Liver (tissue), 9 donors: Measurements from ENCODE around the gene SEC31A. TPM values are rescaled to one million over a fixed set of nuclear protein-coding genes. Genes with fewer than 3 reads are reported as not detected.
A peak's percentile ranks its signal among the peaks of the same experiment; 100 is the strongest.

Source experiments
- DNase-seq: peaks from one replicate; pipeline ENCODE4 v3.0.0-alpha.2; 2017; ENCODE audit warnings: low spot score
- H3K27ac ChIP-seq, 2 donors: one replicate each; pipeline ENCODE4 v1.7.0; 2013; ENCODE audit warnings: inconsistent platforms in 2 of 2, low read length in 2 of 2, control low read depth in 1 of 2, low read depth in 1 of 2, mild to moderate bottlenecking in 1 of 2
- H3K27me3 ChIP-seq, 4 donors: one replicate each; pipeline versions ENCODE4 v1.6.1 to v1.7.0; 2013; ENCODE audit warnings: low read length in 3 of 4, inconsistent platforms in 1 of 4, mild to moderate bottlenecking in 1 of 4, moderate library complexity in 1 of 4; ENCODE audit not compliant: control insufficient read depth in 4 of 4, insufficient read depth in 4 of 4
- H3K36me3 ChIP-seq, 4 donors: one replicate each; pipeline versions ENCODE4 v1.6.1 to v1.7.0; 2013; ENCODE audit warnings: low read length in 3 of 4, mild to moderate bottlenecking in 3 of 4, low read depth in 1 of 4, moderate library complexity in 1 of 4; ENCODE audit not compliant: control insufficient read depth in 4 of 4, insufficient read depth in 3 of 4
- H3K4me1 ChIP-seq, 4 donors: one replicate each; pipeline versions ENCODE4 v1.6.1 to v1.7.0; 2013; ENCODE audit warnings: low read length in 3 of 4, mild to moderate bottlenecking in 3 of 4, moderate library complexity in 1 of 4; ENCODE audit not compliant: control insufficient read depth in 4 of 4, insufficient read depth in 4 of 4
- H3K4me3 ChIP-seq, 3 donors: one replicate each; pipeline versions ENCODE4 v1.6.1 to v1.7.0; 2013; ENCODE audit warnings: low read length in 3 of 3, control low read depth in 1 of 3, low read depth in 1 of 3, mild to moderate bottlenecking in 1 of 3
- H3K9ac ChIP-seq, 2 donors: one replicate each; pipeline ENCODE4 v1.7.0; 2013; ENCODE audit warnings: low read length in 2 of 2, mild to moderate bottlenecking in 2 of 2, moderate library complexity in 2 of 2, control low read depth in 1 of 2, low read depth in 1 of 2
- H3K9me3 ChIP-seq, 4 donors: one replicate each; pipeline versions ENCODE4 v1.6.1 to v1.7.0; 2013; ENCODE audit warnings: low read length in 3 of 4; ENCODE audit not compliant: control insufficient read depth in 4 of 4
- EGR1 ChIP-seq, 2 donors: IDR thresholded peaks; 2 replicates each; pipeline ENCODE4 v1.6.1; 2016 to 2018; ENCODE audit warnings: antibody characterized with exemption in 2 of 2, low read depth in 2 of 2
- FOXA1 ChIP-seq: IDR thresholded peaks from 2 replicates; pipeline ENCODE4 v1.6.1; 2016; ENCODE audit warnings: antibody characterized with exemption
- FOXA2 ChIP-seq: IDR thresholded peaks from 2 replicates; pipeline ENCODE4 v1.6.1; 2016; ENCODE audit warnings: antibody characterized with exemption
- GABPA ChIP-seq, 2 donors: IDR thresholded peaks in 1 of 2; conservative IDR thresholded peaks in 1 of 2; 2 replicates each; pipeline ENCODE4 v1.6.1; 2016; ENCODE audit warnings: antibody characterized with exemption in 2 of 2, mild to moderate bottlenecking in 1 of 2, moderate library complexity in 1 of 2
- HNF4A ChIP-seq, 2 donors: conservative IDR thresholded peaks; 2 replicates each; pipeline ENCODE4 v1.6.1; 2016; ENCODE audit warnings: antibody characterized with exemption in 2 of 2, mild to moderate bottlenecking in 2 of 2
- HNF4G ChIP-seq: IDR thresholded peaks from 2 replicates; pipeline ENCODE4 v1.6.1; 2016; ENCODE audit warnings: antibody characterized with exemption
- JUND ChIP-seq, 2 donors: IDR thresholded peaks; 2 replicates each; pipeline ENCODE4 v1.6.1; 2016; ENCODE audit warnings: antibody characterized with exemption in 2 of 2
- MAX ChIP-seq: IDR thresholded peaks from 2 replicates; pipeline ENCODE4 v1.6.1; 2016; ENCODE audit warnings: antibody characterized with exemption
- NR2F2 ChIP-seq: IDR thresholded peaks from 2 replicates; pipeline ENCODE4 v1.6.1; 2016; ENCODE audit warnings: antibody characterized with exemption
- RAD21 ChIP-seq, 2 donors: IDR thresholded peaks; 2 replicates each; pipeline ENCODE4 v1.6.1; 2016; ENCODE audit warnings: antibody characterized with exemption in 2 of 2, mild to moderate bottlenecking in 2 of 2
- REST ChIP-seq: IDR thresholded peaks from 2 replicates; pipeline ENCODE4 v1.6.1; 2016; ENCODE audit warnings: antibody characterized with exemption, mild to moderate bottlenecking
- RXRA ChIP-seq, 2 donors: IDR thresholded peaks; 2 replicates each; pipeline ENCODE4 v1.6.1; 2017 to 2018; ENCODE audit warnings: antibody characterized with exemption in 2 of 2, mild to moderate bottlenecking in 1 of 2
- SP1 ChIP-seq: IDR thresholded peaks from 2 replicates; pipeline ENCODE4 v1.6.1; 2018; ENCODE audit warnings: antibody characterized with exemption, mild to moderate bottlenecking
- TAF1 ChIP-seq: conservative IDR thresholded peaks from 2 replicates; pipeline ENCODE4 v1.6.1; 2016; ENCODE audit warnings: antibody characterized with exemption, mild to moderate bottlenecking
- YY1 ChIP-seq: IDR thresholded peaks from 2 replicates; pipeline ENCODE4 v1.6.1; 2016; ENCODE audit warnings: antibody characterized with exemption, mild to moderate bottlenecking
- WGBS: extraction: QIAGEN DNeasy Blood & Tissue Kit; methylation state at CpG from one replicate; pipeline ENCODE4 v1.1.7; 2013; 5-methylcytosine and 5-hydroxymethylcytosine counted together
- polyA plus RNA-seq, 2 donors: library from polyadenylated mRNA; stranded (reverse) in 1 of 2; unstranded in 1 of 2; fragments of 200-250 nt in 1 of 2; fragments of >200 nt in 1 of 2; fragmentation: Nextera tagmentation in 1 of 2; extraction: Ambion mirVana in 1 of 2; gene quantifications; one replicate each; pipeline versions ENCODE4 v1.2.1 to v1.2.3, GENCODE V29; 2013 to 2015
- total RNA-seq, 2 donors: library from RNA; depleted of rRNA; stranded (reverse); fragments of >200 nt; gene quantifications; one replicate each; pipeline ENCODE4 v1.2.3, GENCODE V29; 2014
- TF ChIP-seq, protein P1 (sequence below): fragments of 150-350 bp; IDR thresholded peaks from 2 replicates; pipeline ENCODE4 v1.5.1; 2017; ENCODE audit warnings: improper control_type of control experiment, low read depth, low read length; ENCODE audit not compliant: missing input control
- TF ChIP-seq, protein P2 (sequence below): IDR thresholded peaks from 2 replicates; pipeline ENCODE4 v1.6.1; 2016; ENCODE audit warnings: antibody characterized with exemption
- TF ChIP-seq, protein P3 (sequence below): IDR thresholded peaks from 2 replicates; pipeline ENCODE4 v1.6.1; 2016; ENCODE audit warnings: antibody characterized with exemption
- donor health status: healthy.
- donor health status: healthy.
- donor health status: healthy.
- donor health status: healthy.
- donor health status: healthy.

The SEC31A gene, protein sequence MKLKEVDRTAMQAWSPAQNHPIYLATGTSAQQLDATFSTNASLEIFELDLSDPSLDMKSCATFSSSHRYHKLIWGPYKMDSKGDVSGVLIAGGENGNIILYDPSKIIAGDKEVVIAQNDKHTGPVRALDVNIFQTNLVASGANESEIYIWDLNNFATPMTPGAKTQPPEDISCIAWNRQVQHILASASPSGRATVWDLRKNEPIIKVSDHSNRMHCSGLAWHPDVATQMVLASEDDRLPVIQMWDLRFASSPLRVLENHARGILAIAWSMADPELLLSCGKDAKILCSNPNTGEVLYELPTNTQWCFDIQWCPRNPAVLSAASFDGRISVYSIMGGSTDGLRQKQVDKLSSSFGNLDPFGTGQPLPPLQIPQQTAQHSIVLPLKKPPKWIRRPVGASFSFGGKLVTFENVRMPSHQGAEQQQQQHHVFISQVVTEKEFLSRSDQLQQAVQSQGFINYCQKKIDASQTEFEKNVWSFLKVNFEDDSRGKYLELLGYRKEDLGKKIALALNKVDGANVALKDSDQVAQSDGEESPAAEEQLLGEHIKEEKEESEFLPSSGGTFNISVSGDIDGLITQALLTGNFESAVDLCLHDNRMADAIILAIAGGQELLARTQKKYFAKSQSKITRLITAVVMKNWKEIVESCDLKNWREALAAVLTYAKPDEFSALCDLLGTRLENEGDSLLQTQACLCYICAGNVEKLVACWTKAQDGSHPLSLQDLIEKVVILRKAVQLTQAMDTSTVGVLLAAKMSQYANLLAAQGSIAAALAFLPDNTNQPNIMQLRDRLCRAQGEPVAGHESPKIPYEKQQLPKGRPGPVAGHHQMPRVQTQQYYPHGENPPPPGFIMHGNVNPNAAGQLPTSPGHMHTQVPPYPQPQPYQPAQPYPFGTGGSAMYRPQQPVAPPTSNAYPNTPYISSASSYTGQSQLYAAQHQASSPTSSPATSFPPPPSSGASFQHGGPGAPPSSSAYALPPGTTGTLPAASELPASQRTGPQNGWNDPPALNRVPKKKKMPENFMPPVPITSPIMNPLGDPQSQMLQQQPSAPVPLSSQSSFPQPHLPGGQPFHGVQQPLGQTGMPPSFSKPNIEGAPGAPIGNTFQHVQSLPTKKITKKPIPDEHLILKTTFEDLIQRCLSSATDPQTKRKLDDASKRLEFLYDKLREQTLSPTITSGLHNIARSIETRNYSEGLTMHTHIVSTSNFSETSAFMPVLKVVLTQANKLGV
- total RNA-seq (100 to 1,000 TPM in 1 of 2 donors, 10 to 100 TPM in 1; 79.9 to 204 TPM), polyA plus RNA-seq (10 to 100 TPM; 87.9 to 89.9 TPM)

GRCh38 chr4:82890901-82891706 is at the start of gene SEC31A:
Gene SEC31A (minus strand): TSS chr4:82891153. CDS start chr4:82881936, 9,217 bp downstream.
- WGBS = under 1% methylated on average over 71 of the region's 71 CpGs
- peaks cover 0 to 10% (median 7%) of the 10 kb centered on the region in 4 donors for H3K36me3 ChIP-seq
- peak in 1 of 2 donors; percentile 33 for TF ChIP-seq RXRA (IDR thresholded peaks at IDR 0.05)
- no peak for TF ChIP-seq FOXA2
- peak; percentile 82 for TF ChIP-seq REST
- no peak for TF ChIP-seq HNF4G
- peak in 1 of 2 donors; percentile 6 for TF ChIP-seq JUND (IDR thresholded peaks at IDR 0.05)
- peak; percentile 51 for TF ChIP-seq FOXA1
- TF ChIP-seq, protein P1, sequence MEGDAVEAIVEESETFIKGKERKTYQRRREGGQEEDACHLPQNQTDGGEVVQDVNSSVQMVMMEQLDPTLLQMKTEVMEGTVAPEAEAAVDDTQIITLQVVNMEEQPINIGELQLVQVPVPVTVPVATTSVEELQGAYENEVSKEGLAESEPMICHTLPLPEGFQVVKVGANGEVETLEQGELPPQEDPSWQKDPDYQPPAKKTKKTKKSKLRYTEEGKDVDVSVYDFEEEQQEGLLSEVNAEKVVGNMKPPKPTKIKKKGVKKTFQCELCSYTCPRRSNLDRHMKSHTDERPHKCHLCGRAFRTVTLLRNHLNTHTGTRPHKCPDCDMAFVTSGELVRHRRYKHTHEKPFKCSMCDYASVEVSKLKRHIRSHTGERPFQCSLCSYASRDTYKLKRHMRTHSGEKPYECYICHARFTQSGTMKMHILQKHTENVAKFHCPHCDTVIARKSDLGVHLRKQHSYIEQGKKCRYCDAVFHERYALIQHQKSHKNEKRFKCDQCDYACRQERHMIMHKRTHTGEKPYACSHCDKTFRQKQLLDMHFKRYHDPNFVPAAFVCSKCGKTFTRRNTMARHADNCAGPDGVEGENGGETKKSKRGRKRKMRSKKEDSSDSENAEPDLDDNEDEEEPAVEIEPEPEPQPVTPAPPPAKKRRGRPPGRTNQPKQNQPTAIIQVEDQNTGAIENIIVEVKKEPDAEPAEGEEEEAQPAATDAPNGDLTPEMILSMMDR = no peak
- TF ChIP-seq, protein P2, sequence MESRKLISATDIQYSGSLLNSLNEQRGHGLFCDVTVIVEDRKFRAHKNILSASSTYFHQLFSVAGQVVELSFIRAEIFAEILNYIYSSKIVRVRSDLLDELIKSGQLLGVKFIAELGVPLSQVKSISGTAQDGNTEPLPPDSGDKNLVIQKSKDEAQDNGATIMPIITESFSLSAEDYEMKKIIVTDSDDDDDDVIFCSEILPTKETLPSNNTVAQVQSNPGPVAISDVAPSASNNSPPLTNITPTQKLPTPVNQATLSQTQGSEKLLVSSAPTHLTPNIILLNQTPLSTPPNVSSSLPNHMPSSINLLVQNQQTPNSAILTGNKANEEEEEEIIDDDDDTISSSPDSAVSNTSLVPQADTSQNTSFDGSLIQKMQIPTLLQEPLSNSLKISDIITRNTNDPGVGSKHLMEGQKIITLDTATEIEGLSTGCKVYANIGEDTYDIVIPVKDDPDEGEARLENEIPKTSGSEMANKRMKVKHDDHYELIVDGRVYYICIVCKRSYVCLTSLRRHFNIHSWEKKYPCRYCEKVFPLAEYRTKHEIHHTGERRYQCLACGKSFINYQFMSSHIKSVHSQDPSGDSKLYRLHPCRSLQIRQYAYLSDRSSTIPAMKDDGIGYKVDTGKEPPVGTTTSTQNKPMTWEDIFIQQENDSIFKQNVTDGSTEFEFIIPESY = no peak
- TF ChIP-seq HNF4A (conservative IDR thresholded peaks at IDR 0.05) = no peak
- TF ChIP-seq TAF1 = peak; percentile 82
- peak; percentile 69 for TF ChIP-seq MAX
- peak in 1 of 2 donors; percentile 8 for TF ChIP-seq RAD21 (IDR thresholded peaks at IDR 0.05)
- peak; percentile 97 for TF ChIP-seq YY1
- TF ChIP-seq EGR1 (IDR thresholded peaks at IDR 0.05; ENCODE audit: low read depth in 2 of 2) = peak; percentile 44 to 86
- no peak for TF ChIP-seq NR2F2
- TF ChIP-seq GABPA (IDR thresholded peaks at IDR 0.05 in 1 of 2, conservative IDR thresholded peaks at IDR 0.05 in 1 of 2) = peak; percentile 87 to 96
- peak; percentile 88 for TF ChIP-seq SP1
- TF ChIP-seq, protein P3, sequence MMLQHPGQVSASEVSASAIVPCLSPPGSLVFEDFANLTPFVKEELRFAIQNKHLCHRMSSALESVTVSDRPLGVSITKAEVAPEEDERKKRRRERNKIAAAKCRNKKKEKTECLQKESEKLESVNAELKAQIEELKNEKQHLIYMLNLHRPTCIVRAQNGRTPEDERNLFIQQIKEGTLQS = no peak
- peak within 1 kb of the TSS; percentile 99 to 100 for H3K27ac ChIP-seq
- H3K9me3 ChIP-seq = no peaks in the 10 kb centered on the region
- no peaks in the 10 kb centered on the region for H3K27me3 ChIP-seq
- peak within 1 kb of the TSS; percentile 93 to 99 for H3K9ac ChIP-seq
- peaks cover 5 to 43% (median 28%) of the 10 kb centered on the region in 4 donors for H3K4me1 ChIP-seq
- peak within 1 kb of the TSS; percentile 73 to 92 (median 87) for H3K4me3 ChIP-seq
- peak; percentile 97 for DNase-seq
